Chondrocyte (in vitro differentiated cells): ENCODE results near the gene MED13. TPM values are rescaled to one million over a fixed set of nuclear protein-coding genes. Genes with fewer than 3 reads are reported as not detected.
"Not testable (repeated sequence)": the region's sequence is repeated elsewhere in the genome, so short reads cannot be mapped to it uniquely, and the experiment has no call there.

Experiments
- DNase-seq: peaks from one replicate; pipeline ENCODE4 v3.0.0; 2021; ENCODE audit warnings: mixed read lengths, low spot score
- H3K27ac Mint-ChIP-seq: one replicate; pipeline ENCODE4 v1.8.0; 2021; ENCODE audit warnings: mild to moderate bottlenecking, moderate library complexity, mixed read lengths; ENCODE audit not compliant: unreplicated experiment
- H3K27me3 Mint-ChIP-seq: 2 replicates; pipeline ENCODE4 v1.8.0; 2021; ENCODE audit warnings: low read depth, mixed read lengths
- H3K36me3 Mint-ChIP-seq: 2 replicates; pipeline ENCODE4 v1.8.0; 2021; ENCODE audit warnings: low read depth, mixed read lengths
- H3K4me1 Mint-ChIP-seq: 2 replicates; pipeline ENCODE4 v1.8.0; 2021; ENCODE audit warnings: low read depth, mild to moderate bottlenecking, mixed read lengths
- H3K4me3 Mint-ChIP-seq: one replicate; pipeline ENCODE4 v1.8.0; 2021; ENCODE audit warnings: mild to moderate bottlenecking, moderate library complexity, mixed read lengths; ENCODE audit not compliant: unreplicated experiment
- H3K9me3 Mint-ChIP-seq: 2 replicates; pipeline ENCODE4 v1.8.0; 2021; ENCODE audit warnings: low read depth, mixed read lengths
- total RNA-seq: library from RNA; stranded (reverse); gene quantifications from 3 replicates; pipeline ENCODE4 v1.2.1, GENCODE V29; 2021
- TF ChIP-seq, protein P1 (sequence below): fragments of 200-600 bp; sonication (generic); IDR thresholded peaks from 2 replicates; pipeline ENCODE4 v1.5.0; 2021; ENCODE audit warnings: antibody characterized with exemption, mild to moderate bottlenecking, moderate library complexity

MED13 gene
- total RNA-seq, 1 donor from 2014 or later, result 53.0 TPM

DNA sequence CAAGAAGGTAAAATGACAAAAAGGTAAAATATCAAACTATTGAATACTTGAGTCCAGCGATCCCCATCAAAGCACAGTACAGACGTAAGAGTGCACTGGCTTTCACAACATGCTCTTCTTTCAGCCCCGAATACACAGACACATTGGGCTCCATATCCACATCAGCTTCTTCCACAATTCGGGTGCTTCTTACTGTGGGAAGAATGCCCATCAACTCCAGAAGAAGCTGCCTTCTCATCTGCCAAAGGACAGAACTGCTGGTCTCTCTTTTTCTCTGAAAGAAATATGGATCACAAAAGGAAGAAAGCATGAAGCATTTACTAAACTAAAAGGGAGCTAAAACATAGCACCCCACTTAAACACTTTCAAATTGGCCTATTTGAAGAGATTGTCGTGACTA is 157.7 kb downstream of the MED13 start:
- TF ChIP-seq, protein P1, sequence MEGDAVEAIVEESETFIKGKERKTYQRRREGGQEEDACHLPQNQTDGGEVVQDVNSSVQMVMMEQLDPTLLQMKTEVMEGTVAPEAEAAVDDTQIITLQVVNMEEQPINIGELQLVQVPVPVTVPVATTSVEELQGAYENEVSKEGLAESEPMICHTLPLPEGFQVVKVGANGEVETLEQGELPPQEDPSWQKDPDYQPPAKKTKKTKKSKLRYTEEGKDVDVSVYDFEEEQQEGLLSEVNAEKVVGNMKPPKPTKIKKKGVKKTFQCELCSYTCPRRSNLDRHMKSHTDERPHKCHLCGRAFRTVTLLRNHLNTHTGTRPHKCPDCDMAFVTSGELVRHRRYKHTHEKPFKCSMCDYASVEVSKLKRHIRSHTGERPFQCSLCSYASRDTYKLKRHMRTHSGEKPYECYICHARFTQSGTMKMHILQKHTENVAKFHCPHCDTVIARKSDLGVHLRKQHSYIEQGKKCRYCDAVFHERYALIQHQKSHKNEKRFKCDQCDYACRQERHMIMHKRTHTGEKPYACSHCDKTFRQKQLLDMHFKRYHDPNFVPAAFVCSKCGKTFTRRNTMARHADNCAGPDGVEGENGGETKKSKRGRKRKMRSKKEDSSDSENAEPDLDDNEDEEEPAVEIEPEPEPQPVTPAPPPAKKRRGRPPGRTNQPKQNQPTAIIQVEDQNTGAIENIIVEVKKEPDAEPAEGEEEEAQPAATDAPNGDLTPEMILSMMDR, result no peak
- H3K27me3 Mint-ChIP-seq, result no peaks in the 10 kb centered on the region
- no peaks in the 10 kb centered on the region for H3K4me1 Mint-ChIP-seq
- H3K4me3 Mint-ChIP-seq, result no peak overlapping the region
- no peak for DNase-seq
- H3K36me3 Mint-ChIP-seq, result peaks cover 25% of the 10 kb centered on the region
- H3K27ac Mint-ChIP-seq, result no peak overlapping the region
- no peaks in the 10 kb centered on the region for H3K9me3 Mint-ChIP-seq

DNA sequence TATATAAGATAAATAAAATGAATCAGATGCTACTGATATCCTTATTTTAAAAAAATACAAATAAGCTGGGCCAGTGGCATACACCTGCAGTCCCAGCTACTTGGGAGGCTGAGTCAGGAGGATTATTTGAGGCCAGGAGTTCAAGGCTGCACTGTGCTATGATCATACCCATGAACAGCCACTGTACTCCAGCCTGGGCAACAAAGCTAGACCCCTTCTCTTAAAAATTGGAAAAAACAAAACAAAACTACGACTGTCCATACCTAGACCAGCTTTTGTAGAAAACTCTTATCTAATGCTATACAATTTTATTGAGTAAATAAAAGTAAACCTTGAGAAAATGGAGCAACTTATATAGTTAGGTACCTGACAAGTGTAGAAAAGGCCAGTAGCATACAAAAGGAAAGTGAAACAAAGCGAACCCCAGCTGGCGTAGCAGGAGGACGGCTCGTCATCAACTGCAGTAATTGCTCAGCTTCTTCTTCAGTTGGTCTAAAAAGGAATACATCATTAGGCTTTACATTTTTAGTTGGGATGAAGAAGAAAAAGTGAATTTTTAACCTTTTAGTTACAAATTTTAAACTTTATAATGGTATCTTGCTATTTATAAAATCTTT is 160.9 kb downstream of the MED13 start:
- no peak overlapping the region for H3K4me3 Mint-ChIP-seq
- TF ChIP-seq, protein P1, result no peak
- H3K4me1 Mint-ChIP-seq, result no peaks in the 10 kb centered on the region
- no peak for DNase-seq
- H3K27ac Mint-ChIP-seq, result no peak overlapping the region
- H3K36me3 Mint-ChIP-seq, result peaks cover 23% of the 10 kb centered on the region
- no peaks in the 10 kb centered on the region for H3K9me3 Mint-ChIP-seq
- H3K27me3 Mint-ChIP-seq, result no peaks in the 10 kb centered on the region

DNA sequence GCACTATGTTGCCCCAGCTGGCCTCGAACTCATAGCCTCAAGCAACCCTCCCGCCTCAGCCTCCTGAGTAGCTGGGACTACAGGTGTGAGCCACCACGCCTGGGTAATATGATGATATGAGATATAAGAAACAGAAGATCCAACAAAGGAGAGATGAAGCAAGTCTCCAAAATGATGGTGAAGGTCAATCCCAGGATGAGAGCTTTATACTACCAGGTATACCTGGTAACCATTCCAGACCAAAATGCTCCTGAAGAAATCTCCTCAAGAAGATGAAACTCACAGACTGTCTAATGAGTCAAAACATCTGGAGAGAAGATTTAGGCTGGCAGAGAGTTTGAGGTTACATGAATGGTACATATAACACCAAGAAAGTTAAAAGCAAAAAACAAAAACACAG is 161.8 kb downstream of the MED13 start:
- Mint-ChIP-seq H3K36me3 (peaks cover 25% of the 10 kb centered on the region), H3K9me3 (no peaks in the 10 kb centered on the region), H3K27me3 (no peaks in the 10 kb centered on the region), H3K27ac (no peak overlapping the region), H3K4me1 (no peaks in the 10 kb centered on the region), H3K4me3 (no peak overlapping the region)
- DNase-seq, result no peak
- TF ChIP-seq, protein P1, result no peak

DNA sequence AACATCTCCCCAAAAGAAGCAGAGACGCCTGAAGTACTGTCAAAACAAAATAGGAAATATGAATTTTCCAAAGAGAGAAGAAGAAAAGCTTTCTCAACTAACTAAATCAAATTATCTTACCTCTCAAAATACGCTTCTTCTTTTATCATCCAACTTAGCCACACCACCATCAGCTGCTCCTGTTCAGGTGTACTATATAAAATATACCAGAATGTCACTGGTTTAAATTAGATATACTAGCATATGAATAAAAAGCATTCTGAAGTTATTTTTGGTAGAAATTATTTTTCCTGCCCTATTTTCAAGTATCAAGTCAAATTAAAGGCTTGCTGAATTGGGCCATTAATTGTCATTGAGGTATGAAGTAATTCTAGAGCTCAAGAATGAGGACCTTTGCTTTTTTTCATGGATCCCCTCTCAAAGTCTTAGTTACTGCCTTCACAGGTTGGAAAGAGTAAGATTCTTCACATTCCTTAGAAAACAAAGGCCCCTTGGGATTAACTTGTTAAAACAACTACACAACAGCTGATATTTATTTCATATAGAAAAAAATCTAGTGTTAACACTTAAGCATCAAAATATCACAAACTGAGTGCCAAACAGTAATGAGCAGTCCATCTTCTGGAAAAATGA is 167.4 kb downstream of the MED13 start:
- Mint-ChIP-seq H3K9me3 (no peaks in the 10 kb centered on the region), H3K36me3 (peaks cover 12% of the 10 kb centered on the region), H3K27ac (no peak overlapping the region), H3K4me3 (no peak overlapping the region), H3K27me3 (no peaks in the 10 kb centered on the region), H3K4me1 (no peaks in the 10 kb centered on the region)
- no peak for DNase-seq
- TF ChIP-seq, protein P1, result no peak

DNA sequence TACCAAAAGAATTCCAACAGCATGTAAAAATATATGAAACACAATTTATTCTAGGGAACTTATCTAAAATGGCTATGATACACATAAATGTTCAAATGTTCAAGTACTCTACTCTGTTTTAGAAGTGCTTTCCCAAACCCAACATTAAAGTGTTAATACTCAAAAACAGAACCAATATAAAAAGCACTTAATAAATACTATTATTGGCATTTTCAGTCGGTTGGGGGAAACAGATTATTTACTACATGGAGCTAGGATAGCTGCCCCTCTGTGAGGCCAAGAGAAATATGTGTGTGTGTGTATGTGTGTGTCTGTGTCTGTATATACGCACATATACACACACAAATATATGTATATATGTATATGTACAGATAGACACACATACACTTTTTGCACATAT is 169.7 kb downstream of the MED13 start:
- H3K9me3 Mint-ChIP-seq, result no peaks in the 10 kb centered on the region
- TF ChIP-seq, protein P1, result no peak
- no peak overlapping the region for H3K27ac Mint-ChIP-seq
- H3K27me3 Mint-ChIP-seq, result no peaks in the 10 kb centered on the region
- H3K4me3 Mint-ChIP-seq, result no peak overlapping the region
- no peak for DNase-seq
- H3K4me1 Mint-ChIP-seq, result no peaks in the 10 kb centered on the region
- peaks cover 11% of the 10 kb centered on the region for H3K36me3 Mint-ChIP-seq

DNA sequence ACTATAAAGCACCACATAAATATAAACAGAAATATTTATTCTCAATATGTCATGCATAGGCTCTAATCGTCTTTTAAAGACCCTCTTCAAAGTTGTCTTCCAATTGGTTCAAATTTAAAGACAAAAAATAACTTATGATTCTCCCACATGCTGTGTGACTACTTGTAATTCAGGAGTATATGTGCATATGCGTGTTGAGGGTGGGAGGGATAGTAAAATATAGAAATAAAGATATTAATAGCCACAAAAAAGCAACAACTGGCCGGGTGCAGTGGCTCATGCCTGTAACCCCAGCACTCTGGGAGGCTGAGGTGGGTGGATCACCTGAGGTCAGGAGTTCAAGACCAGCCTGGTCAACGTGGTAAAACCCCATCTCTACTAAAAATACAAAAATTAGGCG is 170.8 kb downstream of the MED13 start:
- H3K36me3 Mint-ChIP-seq, H3K4me1 Mint-ChIP-seq, DNase-seq, H3K27me3 Mint-ChIP-seq, H3K27ac Mint-ChIP-seq, H3K4me3 Mint-ChIP-seq, H3K9me3 Mint-ChIP-seq: not testable (repeated sequence)
